SW 1271 (cell line): ENCODE results near the gene PTPRN2.
"Not testable (repeated sequence)": the region's sequence is repeated elsewhere in the genome, so short reads cannot be mapped to it uniquely, and the experiment has no call there.

Experiments
- DNase-seq, 2 experiments: peaks; one replicate each; lab custom pipeline; 2025; lab: John Stamatoyannopoulos, UW

PTPRN2 gene

DNA sequence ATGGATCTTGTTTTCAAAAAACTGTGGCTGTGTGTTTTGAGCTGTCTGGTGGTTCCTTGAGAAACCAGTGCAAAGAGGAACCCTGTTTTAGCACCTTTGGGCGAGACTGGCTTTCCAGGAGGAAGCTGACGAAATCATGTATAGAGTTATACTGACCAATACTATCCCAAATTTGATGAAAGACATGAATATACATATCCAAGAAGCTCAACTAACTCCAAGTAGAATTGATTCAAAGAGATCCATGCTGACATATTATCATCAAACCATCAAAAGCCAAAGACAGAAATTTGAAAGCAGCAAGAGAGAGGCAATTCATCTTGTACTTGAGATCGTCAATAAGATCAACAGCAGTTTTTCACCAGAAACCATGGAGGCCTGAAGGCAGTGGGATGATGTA is 640.1 kb downstream of the PTPRN2 start:
- DNase-seq, result no peak

- no peak for DNase-seq
Observed at GRCh38 chr7:157946398-157947060, 641.1 kb downstream of the PTPRN2 start.

DNA sequence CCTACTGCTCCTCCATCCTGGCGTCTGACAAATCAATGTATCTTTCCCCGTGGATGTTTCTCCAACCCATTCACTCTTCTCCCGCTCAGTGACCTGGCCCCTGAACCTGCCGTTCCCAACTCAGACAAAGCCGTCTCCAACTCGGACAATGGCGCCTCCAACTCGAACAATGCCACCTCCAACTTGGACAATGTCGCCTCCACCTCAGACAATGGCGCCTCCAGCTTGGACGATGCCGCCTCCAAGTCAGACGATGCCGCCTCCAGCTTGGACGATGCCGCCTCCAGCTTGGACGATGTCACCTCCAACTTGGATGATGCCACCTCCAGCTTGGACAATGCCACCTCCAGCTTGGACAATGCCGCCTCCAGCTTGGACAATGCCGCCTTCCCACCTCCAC is 642.2 kb downstream of the PTPRN2 start:
- no peak for DNase-seq

- no peak for DNase-seq
Observed at GRCh38 chr7:157944734-157945291, 642.8 kb downstream of the PTPRN2 start.

GRCh38 chr7:157944051-157944450 is 643.6 kb downstream of the PTPRN2 start:
- DNase-seq, result no peak

- no peak for DNase-seq
Observed at GRCh38 chr7:157943561-157943960, 644.1 kb downstream of the PTPRN2 start.

GRCh38 chr7:157941210-157941609 is 646.4 kb downstream of the PTPRN2 start:
- DNase-seq, result no peak

- no peak for DNase-seq
Observed at GRCh38 chr7:157940497-157940896, 647.1 kb downstream of the PTPRN2 start.

- no peak for DNase-seq
Observed at GRCh38 chr7:157938211-157938610, 649.4 kb downstream of the PTPRN2 start.

GRCh38 chr7:157937406-157937805 is 650.2 kb downstream of the PTPRN2 start:
- DNase-seq, result no peak

DNA sequence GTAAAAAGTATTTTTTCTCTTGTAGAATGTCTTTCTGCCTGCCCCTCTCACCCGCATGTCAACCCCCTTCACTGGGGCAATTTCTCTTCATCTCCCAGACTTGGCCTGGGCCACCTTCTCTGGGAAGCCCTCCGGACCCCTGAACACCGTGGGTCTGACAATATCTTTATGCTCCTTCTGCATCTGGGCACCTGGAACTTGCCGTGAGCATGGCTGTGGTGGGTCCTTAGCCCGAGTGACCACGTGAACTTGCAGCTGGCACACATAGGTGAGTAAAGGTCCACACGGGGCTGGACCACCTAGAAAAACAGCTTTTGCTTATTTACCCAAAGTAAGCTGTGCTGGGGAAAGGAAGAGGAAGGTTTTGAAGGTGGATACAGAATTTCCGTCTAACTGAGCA is 650.6 kb downstream of the PTPRN2 start:
- DNase-seq, result no peak

DNA sequence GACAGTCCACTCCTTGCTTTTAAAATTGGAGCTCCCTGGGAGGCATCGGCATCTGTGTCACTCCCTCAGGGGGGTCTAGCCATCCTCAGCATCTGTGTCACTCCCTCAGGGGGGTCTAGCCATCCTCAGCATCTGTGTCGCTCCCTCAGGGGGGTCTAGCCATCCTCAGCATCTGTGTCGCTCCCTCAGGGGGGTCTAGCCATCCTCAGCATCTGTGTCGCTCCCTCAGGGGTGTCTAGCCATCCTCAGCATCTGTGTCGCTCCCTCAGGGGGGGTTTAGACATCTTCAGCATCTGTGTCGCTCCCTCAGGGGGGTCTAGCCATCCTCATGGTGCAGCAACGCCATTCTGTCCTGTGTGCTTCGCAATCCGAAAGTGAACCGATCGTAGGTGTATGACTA is 651.9 kb downstream of the PTPRN2 start:
- DNase-seq, result not testable (repeated sequence)

DNA sequence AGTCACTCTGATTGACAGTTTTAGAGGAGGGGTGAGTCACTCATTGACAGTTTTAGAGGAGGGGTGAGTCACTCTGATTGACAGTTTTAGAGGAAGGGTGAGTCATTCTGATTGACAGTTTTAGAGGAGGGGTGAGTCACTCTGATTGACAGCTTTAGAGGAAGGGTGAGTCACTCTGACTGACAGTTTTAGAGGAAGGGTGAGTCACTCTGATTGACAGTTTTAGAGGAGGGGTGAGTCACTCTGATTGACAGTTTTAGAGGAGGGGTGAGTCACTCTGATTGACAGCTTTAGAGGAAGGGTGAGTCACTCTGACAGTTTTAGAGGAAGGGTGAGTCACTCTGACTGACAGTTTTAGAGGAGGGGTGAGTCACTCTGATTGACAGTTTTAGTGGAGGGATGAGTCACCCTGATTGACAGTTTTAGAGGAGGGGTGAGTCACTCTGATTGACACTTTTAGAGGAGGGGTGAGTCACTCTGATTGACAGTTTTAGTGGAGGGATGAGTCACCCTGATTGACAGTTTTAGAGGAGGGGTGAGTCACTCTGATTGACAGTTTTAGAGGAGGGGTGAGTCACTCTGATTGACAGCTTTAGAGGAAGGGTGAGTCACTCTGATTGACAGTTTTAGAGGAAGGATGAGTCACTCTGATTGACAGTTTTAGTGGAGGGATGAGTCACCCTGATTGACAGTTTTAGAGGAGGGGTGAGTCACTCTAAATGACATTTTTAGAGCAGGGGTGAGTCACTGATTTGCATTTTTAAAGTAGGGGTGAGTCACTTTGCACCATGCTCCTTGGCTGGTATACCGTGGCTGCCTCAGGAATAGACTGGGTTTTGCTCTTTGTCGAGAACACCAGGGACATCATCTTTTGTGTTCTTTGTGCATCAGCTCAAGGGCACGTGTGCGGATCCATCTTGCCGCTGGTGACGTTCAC is 654.1 kb downstream of the PTPRN2 start:
- not testable (repeated sequence) for DNase-seq

DNA sequence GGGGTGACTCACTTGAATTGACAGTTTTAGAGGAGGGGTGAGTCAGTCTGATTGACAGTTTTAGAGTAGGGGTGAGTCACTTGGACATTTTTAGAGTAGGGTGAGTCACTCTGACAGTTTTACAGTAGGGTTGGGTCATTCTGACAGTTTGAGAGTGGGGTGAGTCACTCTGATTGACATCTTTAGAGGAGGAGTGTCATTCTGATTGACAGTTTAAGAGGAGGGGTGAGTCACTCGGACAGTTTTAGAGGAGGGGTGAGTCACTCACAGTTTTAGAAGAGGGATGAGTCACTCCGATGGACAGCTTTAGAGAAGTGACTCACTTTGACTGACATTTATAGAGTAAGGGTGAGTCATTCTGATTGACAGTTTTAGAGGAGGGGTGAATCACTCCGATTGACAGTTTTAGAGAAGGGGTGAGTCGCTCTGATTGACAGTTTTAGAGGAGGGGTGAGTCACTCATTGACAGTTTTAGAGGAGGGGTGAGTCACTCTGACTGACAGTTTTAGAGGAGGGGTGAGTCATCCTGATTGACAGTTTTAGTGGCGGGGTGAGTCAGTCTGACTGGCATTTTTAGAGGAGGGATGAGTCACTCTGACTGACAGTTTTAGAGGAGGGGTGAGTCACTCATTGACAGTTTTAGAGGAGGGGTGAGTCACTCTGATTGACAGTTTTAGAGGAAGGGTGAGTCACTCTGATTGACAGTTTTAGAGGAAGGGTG is 655.0 kb downstream of the PTPRN2 start:
- DNase-seq, result no peak

DNA sequence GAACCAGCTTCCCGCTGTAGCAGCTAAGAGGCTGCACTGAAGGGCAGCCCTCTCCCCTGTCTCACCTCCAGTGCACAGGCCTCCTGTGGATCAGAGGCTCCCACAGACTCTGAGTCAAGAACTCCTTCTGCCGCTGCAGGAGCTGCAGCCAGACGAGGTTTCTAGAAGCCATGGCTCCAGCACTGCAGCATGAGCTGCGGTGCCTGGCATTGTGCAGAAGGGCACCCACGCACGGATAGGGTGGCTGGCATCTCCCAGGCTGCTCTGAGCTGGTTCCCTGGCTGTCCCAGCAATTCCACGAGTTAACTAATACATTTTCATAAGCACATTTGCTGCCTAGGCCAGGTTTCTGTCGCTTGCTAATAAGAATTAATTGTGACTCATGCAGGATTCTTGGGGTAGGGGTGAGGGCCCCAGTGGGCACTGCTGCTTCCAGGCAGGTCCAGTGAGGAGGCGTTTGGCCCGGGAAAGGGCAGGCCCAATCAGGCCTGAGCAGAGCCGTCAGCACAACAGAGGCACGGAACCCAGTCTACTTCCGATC is 656.6 kb downstream of the PTPRN2 start:
- no peak for DNase-seq

DNA sequence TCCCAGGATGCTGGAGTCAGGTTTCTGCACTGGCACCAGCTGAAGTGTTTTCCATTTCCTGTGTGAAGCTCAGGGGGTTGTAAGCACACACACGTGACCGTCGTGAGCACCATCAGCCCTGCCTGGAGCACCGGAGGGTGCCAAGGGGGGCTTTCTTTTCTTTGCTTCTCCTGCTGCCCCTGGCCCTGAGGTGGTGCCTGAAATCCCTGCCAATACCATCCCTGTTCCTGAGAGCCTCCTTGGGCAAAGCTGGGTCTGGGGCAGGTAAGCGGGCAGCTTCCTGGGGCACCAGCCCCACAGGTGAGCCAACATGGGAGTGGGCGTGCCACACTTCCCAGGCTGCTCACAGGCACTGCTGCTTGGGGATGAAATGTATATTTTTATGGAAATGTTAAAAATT is 657.2 kb downstream of the PTPRN2 start:
- no peak for DNase-seq

GRCh38 chr7:157929671-157930070 is 658.0 kb downstream of the PTPRN2 start:
- DNase-seq, result no peak

GRCh38 chr7:157928808-157929425 is 658.7 kb downstream of the PTPRN2 start:
- no peak for DNase-seq

GRCh38 chr7:157928171-157928794 is 659.3 kb downstream of the PTPRN2 start:
- no peak for DNase-seq

GRCh38 chr7:157927313-157927925 is 660.2 kb downstream of the PTPRN2 start:
- no peak for DNase-seq
